Peyer's patch (tissue), 4 donors: ENCODE measurements around the gene TMEM131L.

Source experiments
- POLR2A ChIP-seq, 2 donors: fragments of 450-650 bp; IDR thresholded peaks; one replicate each; pipeline ENCODE4 v1.5.1; 2017; ENCODE audit warnings: antibody characterized with exemption in 2 of 2, mild to moderate bottlenecking in 2 of 2, moderate library complexity in 2 of 2
- TF ChIP-seq, protein P1 (sequence below), 6 experiments: fragments of 450-650 bp in 4 of 6; fragments of 200-600 bp in 2 of 6; sonication (generic) in 1 of 6; IDR thresholded peaks; one replicate each; pipeline ENCODE4 v1.5.1; 2017 to 2019; ENCODE audit warnings: antibody characterized with exemption in 6 of 6, mild to moderate bottlenecking in 3 of 6, moderate library complexity in 1 of 6

DNA sequence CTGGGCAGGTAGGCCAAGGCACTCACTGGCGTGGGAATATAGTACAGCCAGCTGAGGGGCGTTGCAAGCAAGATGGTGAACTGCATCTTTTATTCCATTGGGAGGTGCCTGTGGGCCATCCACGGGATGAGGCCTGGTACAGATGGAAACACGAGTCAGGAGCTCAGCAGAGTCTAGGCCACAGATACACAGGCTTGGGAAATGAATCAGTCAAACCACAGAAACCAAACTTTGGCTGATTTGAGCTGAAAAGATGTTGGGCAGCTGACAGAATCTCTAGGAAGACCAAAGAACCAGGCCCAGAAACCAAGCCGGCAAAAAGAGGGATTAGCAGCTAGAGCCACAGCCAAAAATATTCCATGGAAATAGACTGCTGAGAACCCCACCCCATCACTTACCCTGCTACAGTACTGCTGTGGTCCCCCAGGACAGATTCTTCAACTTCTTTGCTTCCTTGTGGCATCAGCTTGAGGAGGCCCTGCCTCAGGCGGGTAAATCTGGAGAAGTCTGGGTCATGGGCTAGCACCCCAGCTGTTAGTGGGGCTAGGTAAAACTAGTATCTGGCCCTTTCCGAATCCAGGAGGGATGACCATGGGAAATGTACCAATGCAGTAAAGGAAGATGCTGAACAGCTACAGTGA lies 75.4 kb downstream of the TMEM131L start:
- TF ChIP-seq, protein P1, sequence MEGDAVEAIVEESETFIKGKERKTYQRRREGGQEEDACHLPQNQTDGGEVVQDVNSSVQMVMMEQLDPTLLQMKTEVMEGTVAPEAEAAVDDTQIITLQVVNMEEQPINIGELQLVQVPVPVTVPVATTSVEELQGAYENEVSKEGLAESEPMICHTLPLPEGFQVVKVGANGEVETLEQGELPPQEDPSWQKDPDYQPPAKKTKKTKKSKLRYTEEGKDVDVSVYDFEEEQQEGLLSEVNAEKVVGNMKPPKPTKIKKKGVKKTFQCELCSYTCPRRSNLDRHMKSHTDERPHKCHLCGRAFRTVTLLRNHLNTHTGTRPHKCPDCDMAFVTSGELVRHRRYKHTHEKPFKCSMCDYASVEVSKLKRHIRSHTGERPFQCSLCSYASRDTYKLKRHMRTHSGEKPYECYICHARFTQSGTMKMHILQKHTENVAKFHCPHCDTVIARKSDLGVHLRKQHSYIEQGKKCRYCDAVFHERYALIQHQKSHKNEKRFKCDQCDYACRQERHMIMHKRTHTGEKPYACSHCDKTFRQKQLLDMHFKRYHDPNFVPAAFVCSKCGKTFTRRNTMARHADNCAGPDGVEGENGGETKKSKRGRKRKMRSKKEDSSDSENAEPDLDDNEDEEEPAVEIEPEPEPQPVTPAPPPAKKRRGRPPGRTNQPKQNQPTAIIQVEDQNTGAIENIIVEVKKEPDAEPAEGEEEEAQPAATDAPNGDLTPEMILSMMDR (IDR thresholded peaks at IDR 0.05), result no peak
- TF ChIP-seq POLR2A (IDR thresholded peaks at IDR 0.05), result no peak
